ENCODE results near the gene NT5DC3. TPM values are rescaled to one million over a fixed set of nuclear protein-coding genes. Genes with fewer than 3 reads are reported as not detected.
A peak's percentile ranks its signal among the peaks of the same experiment; 100 is the strongest.

Gene NT5DC3
- total RNA-seq, 1 donor from 2014 or later = 6.6 TPM

DNA sequence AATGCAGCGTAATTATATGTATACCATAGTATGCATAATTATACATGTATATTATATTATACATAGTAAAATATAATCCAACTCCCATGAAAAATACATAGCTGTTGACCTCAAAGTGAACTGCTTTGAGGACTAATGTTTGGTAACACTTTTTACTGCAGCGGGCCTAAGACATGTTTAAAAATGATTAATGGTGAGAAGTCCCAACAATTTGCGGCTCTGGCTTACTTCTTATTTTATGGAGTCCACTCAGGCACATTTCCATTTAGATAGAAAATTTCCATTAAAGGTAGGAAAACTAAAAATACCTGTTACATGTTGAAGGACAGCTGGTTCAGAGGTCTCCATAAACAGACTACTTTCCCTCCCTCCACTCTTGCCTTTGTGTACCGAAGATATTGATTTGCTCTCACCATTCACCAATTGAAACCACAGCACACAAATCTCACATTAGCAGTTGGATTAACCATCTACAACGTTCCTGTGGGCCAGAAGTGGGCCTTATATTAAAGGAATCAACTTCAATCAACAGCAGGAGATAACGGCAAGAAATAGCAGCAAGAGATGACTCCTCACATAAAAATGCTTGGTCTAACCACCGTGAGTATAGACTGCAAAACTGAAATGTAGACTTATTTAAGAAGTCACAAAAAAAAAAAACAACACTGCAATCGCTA, 14.1 kb upstream of the NT5DC3 start:
- Histone ChIP-seq H3K27me3 (no peaks in the 10 kb centered on the region), H3K36me3 (no peaks in the 10 kb centered on the region), H3K9me3 (no peaks in the 10 kb centered on the region), H3K27ac (no peak overlapping the region), H3K4me3 (no peak overlapping the region), H3K4me1 (peaks cover 6 to 16% of the 10 kb centered on the region in 2 donors)
- DNase-seq (ENCODE audit: low spot score in 2 of 2) = no peak
- intact Hi-C loops (cut with DNase I) = loop anchor here (10.0 kb wide), 1 partner anchor 840 kb away; no protein-coding TSS in a partner anchor
- TF ChIP-seq, protein P1, sequence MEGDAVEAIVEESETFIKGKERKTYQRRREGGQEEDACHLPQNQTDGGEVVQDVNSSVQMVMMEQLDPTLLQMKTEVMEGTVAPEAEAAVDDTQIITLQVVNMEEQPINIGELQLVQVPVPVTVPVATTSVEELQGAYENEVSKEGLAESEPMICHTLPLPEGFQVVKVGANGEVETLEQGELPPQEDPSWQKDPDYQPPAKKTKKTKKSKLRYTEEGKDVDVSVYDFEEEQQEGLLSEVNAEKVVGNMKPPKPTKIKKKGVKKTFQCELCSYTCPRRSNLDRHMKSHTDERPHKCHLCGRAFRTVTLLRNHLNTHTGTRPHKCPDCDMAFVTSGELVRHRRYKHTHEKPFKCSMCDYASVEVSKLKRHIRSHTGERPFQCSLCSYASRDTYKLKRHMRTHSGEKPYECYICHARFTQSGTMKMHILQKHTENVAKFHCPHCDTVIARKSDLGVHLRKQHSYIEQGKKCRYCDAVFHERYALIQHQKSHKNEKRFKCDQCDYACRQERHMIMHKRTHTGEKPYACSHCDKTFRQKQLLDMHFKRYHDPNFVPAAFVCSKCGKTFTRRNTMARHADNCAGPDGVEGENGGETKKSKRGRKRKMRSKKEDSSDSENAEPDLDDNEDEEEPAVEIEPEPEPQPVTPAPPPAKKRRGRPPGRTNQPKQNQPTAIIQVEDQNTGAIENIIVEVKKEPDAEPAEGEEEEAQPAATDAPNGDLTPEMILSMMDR (IDR thresholded peaks at IDR 0.05) = no peak

DNA sequence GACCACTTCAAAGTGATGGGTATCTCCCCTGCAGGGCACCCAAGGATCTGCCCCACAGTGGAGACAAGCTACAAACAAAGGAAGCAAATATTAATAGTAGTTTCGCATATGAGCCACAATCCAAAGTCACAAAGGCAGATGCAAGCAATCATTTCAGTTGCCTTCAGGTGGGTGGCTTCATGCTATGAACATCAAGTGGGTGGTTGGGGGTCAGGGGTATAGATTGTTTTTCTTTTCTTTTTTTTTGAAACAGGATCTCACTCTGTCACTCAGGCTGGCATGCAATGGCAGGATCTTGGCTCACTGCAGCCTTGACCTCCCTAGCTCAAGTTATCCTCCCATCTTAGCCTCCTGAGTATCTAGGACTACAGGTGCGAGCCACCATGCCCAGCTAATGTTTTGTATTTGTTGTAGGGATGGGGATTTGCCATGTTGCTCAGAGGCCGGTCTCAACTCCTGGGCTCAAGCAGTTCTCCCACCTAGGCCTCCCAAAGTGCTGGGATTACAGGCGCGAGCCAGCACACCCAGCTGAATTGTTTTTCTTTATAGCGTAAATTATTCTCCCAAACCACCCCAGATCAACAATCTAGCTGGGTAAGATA, 13.4 kb upstream of the NT5DC3 start:
- no peaks in the 10 kb centered on the region for H3K9me3 ChIP-seq
- H3K4me1 ChIP-seq = peaks cover 0 to 9% of the 10 kb centered on the region in 2 donors
- H3K36me3 ChIP-seq = no peaks in the 10 kb centered on the region
- H3K27me3 ChIP-seq = no peaks in the 10 kb centered on the region
- DNase-seq (ENCODE audit: low spot score in 2 of 2) = no peak
- intact Hi-C loops (cut with DNase I) = loop anchor here (10.0 kb wide), 1 partner anchor 840 kb away; no protein-coding TSS in a partner anchor
- no peak overlapping the region for H3K4me3 ChIP-seq
- TF ChIP-seq, protein P1 (IDR thresholded peaks at IDR 0.05) = no peak
- H3K27ac ChIP-seq = no peak overlapping the region

DNA sequence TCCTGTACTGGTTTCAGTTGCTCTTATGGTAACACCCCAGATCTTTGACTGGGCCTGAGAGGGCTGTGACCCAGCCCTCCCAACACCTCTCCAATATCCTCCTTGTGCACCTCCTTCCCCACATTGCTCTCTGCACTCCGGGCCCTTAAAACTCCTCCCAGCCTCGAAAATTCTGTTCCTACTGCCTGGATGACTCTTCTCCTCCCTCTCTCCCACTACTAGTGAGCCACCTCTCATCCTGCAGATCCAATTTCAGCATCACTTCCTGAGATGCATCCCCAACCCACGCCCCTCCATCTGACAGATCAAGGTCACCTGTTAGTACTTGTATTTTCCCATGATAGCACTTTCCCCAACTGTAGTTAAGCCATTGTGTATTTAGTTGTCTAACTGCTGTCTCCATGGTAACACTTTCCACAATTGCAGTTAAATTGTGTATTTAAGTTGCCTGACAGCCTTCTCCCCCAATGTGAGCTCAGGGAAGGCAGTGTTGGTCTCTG, 11.5 kb upstream of the NT5DC3 start:
- no peaks in the 10 kb centered on the region for H3K36me3 ChIP-seq
- peak overlapping the region in 1 of 2 donors; percentile 44 for H3K27ac ChIP-seq
- DNase-seq (ENCODE audit: low spot score in 2 of 2) = no peak
- H3K9me3 ChIP-seq = no peaks in the 10 kb centered on the region
- H3K27me3 ChIP-seq = no peaks in the 10 kb centered on the region
- H3K4me1 ChIP-seq = peaks cover 0 to 9% of the 10 kb centered on the region in 2 donors
- H3K4me3 ChIP-seq = no peak overlapping the region
- intact Hi-C loops (cut with DNase I) = loop anchor here (10.0 kb wide), 1 partner anchor 842 kb away; no protein-coding TSS in a partner anchor
- TF ChIP-seq, protein P1 (IDR thresholded peaks at IDR 0.05) = no peak

DNA sequence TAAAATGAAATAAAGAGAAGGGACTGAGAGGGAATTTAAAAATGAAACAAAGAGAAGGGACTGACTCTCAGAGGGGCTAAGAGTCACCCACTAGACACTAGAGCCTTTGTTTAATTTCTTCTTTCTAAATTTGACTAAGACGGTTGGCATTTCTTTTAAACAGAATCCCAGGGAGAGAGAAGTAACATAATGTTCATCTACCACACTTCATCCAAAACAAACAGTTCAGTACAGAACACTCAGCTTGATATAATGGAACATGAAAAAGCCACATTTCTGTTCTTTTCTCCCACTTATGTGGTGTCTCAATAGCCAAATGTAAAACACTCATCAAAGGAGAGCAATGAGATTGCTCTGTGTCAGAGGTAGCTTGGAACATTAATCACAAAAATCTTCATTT, 10.1 kb upstream of the NT5DC3 start:
- Histone ChIP-seq H3K36me3 (no peaks in the 10 kb centered on the region), H3K4me1 (peaks cover 0 to 9% of the 10 kb centered on the region in 2 donors), H3K27ac (peak overlapping the region; percentile 35 to 63), H3K27me3 (no peaks in the 10 kb centered on the region), H3K9me3 (no peaks in the 10 kb centered on the region), H3K4me3 (no peak overlapping the region)
- TF ChIP-seq, protein P1 (IDR thresholded peaks at IDR 0.05) = no peak
- DNase-seq (ENCODE audit: low spot score in 2 of 2) = no peak
- intact Hi-C loops (cut with DNase I) = loop anchor here (10.0 kb wide), 1 partner anchor 844 kb away; no protein-coding TSS in a partner anchor

DNA sequence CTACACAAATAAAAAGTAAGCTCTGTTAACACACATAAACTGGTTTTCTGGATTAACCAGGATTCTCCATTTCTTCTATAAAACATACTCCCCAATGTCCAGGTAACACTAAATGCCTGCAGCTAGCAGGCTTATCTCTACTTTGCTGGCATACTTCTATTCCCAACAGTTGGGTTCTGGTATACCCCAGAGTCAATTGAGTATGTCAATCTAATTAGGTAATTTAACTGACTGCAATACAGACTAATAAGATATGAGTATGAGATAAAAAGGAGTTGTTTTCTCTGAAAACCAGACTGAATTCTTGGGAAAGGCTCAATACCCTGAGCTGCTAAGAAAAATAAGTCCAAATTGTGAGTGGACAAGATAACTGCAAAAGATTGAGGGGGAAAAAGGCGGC, 9.4 kb upstream of the NT5DC3 start:
- intact Hi-C loops (cut with DNase I) = loop anchor here (10.0 kb wide), 1 partner anchor 844 kb away; no protein-coding TSS in a partner anchor
- H3K4me3 ChIP-seq = no peak overlapping the region
- H3K36me3 ChIP-seq = no peaks in the 10 kb centered on the region
- peak overlapping the region; percentile 35 to 63 for H3K27ac ChIP-seq
- TF ChIP-seq, protein P1 (IDR thresholded peaks at IDR 0.05) = no peak
- no peaks in the 10 kb centered on the region for H3K9me3 ChIP-seq
- H3K4me1 ChIP-seq = peaks cover 0 to 9% of the 10 kb centered on the region in 2 donors
- DNase-seq (ENCODE audit: low spot score in 2 of 2) = no peak
- no peaks in the 10 kb centered on the region for H3K27me3 ChIP-seq

All from ascending aorta (tissue), 2 donors.